GM13977 (cell line): ENCODE data around the gene CYP2F1.
"Not testable (repeated sequence)": the region's sequence is repeated elsewhere in the genome, so short reads cannot be mapped to it uniquely, and the experiment has no call there.

Experiments used
- DNase-seq: peaks from one replicate; pipeline ENCODE4 v3.0.0; 2012; ENCODE audit warnings: low spot score
- CTCF ChIP-seq: IDR thresholded peaks from 2 replicates; pipeline ENCODE4 v1.5.1; 2012; ENCODE audit warnings: mild to moderate bottlenecking, control low read depth; ENCODE audit not compliant: insufficient read depth; ENCODE audit errors: extremely low read depth, missing control alignments
- in situ Hi-C: fragments of 300-500 bp; cut with MboI; formaldehyde crosslinking; loops from one replicate; pipeline ENCODE4 v1.12.0; 2022; ENCODE audit warnings: low sequenced_read_pairs, low pct_unique_long_range_greater_than_20kb, mixed read lengths, inconsistent platforms; ENCODE audit not compliant: unreplicated experiment

Gene CYP2F1

GRCh38 chr19:41089959-41090358 is 24.3 kb upstream of the CYP2F1 start:
- TF ChIP-seq CTCF, result no peak
- in situ Hi-C loops, result no loop called here
- DNase-seq, result no peak

- no peak for TF ChIP-seq CTCF
- in situ Hi-C loops, result no loop called here
- no peak for DNase-seq
Measured at GRCh38 chr19:41095703-41096102, 18.5 kb upstream of the CYP2F1 start.

GRCh38 chr19:41096353-41096752 is 17.9 kb upstream of the CYP2F1 start:
- no peak for DNase-seq
- in situ Hi-C loops, result no loop called here
- no peak for TF ChIP-seq CTCF

GRCh38 chr19:41097302-41097701 is 16.9 kb upstream of the CYP2F1 start:
- no peak for TF ChIP-seq CTCF
- in situ Hi-C loops, result no loop called here
- DNase-seq, result no peak

GRCh38 chr19:41098762-41099161 is 15.5 kb upstream of the CYP2F1 start:
- in situ Hi-C loops, result no loop called here
- no peak for DNase-seq
- no peak for TF ChIP-seq CTCF

GRCh38 chr19:41102210-41102609 is 12.0 kb upstream of the CYP2F1 start:
- DNase-seq, in situ Hi-C loops: not testable (repeated sequence)

GRCh38 chr19:41106177-41106576 is 8.1 kb upstream of the CYP2F1 start:
- in situ Hi-C loops, result no loop called here
- TF ChIP-seq CTCF, result no peak
- no peak for DNase-seq
